HEK293 (cell line): ENCODE data around the gene MYH13.

ENCODE experiments used
- CTCF ChIA-PET: fragments of 350-600 bp; formaldehyde crosslinking; extraction: SDS; loops from one replicate; lab custom pipeline; 2021; ENCODE audit warnings: antibody characterized with exemption; lab: Yijun Ruan, JAX
- POLR2A ChIA-PET: fragments of 300-600 bp; formaldehyde crosslinking; extraction: SDS; loops from one replicate; lab custom pipeline; 2020; ENCODE audit warnings: antibody characterized with exemption, inconsistent platforms; lab: Yijun Ruan, JAX
- H3K27ac ChIP-seq: fragments of 200-500 bp; sonication (Bioruptor generic); 2 replicates; pipeline ENCODE4 v1.5.1; 2014; ENCODE audit warnings: low read depth, low read length, control low read depth, inconsistent platforms; ENCODE audit errors: extremely low read depth
- H3K36me3 ChIP-seq, 2 experiments: fragments of 200-500 bp in 1 of 2; sonication (Bioruptor generic) in 1 of 2; 1 replicate in 1 of 2; 2 replicates in 1 of 2; pipeline ENCODE4 v1.5.1; 2014 to 2017; ENCODE audit warnings: inconsistent platforms in 2 of 2, low read length in 2 of 2; ENCODE audit not compliant: control insufficient read depth in 2 of 2, insufficient read depth in 1 of 2
- H3K4me1 ChIP-seq: fragments of 200-500 bp; sonication (Bioruptor generic); 2 replicates; pipeline ENCODE4 v1.5.1; 2014; ENCODE audit warnings: mild to moderate bottlenecking, low read length, inconsistent platforms; ENCODE audit not compliant: control insufficient read depth, insufficient read depth
- H3K4me3 ChIP-seq: 2 replicates; pipeline ENCODE4 v1.5.1; 2011; ENCODE audit warnings: low read depth, mild to moderate bottlenecking, control low read depth, low read length, moderate library complexity
- H3K9me3 ChIP-seq: fragments of 200-500 bp; sonication (Bioruptor generic); 2 replicates; pipeline ENCODE4 v1.5.1; 2014; ENCODE audit warnings: low read depth, low read length, inconsistent platforms; ENCODE audit not compliant: control insufficient read depth, insufficient read depth
- GLIS2 ChIP-seq: fragments of 450-650 bp; formaldehyde crosslinking; IDR thresholded peaks from 2 replicates; pipeline ENCODE4 v1.5.1; 2016; ENCODE audit warnings: missing biosample characterization, missing genetic modification characterization
- MZF1 ChIP-seq: fragments of 450-650 bp; formaldehyde crosslinking; IDR thresholded peaks from 2 replicates; pipeline ENCODE4 v1.5.1; 2017; ENCODE audit warnings: missing biosample characterization, missing genetic modification characterization, borderline replicate concordance
- SP3 ChIP-seq: fragments of 450-650 bp; formaldehyde crosslinking; IDR thresholded peaks from 2 replicates; pipeline ENCODE4 v1.5.1; 2016; ENCODE audit warnings: missing biosample characterization, missing genetic modification characterization
- ZBTB21 ChIP-seq: fragments of 450-650 bp; formaldehyde crosslinking; IDR thresholded peaks from 2 replicates; pipeline ENCODE4 v1.5.1; 2017; ENCODE audit warnings: missing biosample characterization, missing genetic modification characterization
- ZBTB8A ChIP-seq: fragments of 450-650 bp; formaldehyde crosslinking; IDR thresholded peaks from 2 replicates; pipeline ENCODE4 v1.5.1; 2016; ENCODE audit warnings: missing biosample characterization, missing genetic modification characterization
- ZNF23 ChIP-seq: fragments of 450-650 bp; formaldehyde crosslinking; IDR thresholded peaks from 2 replicates; pipeline ENCODE4 v1.5.1; 2016; ENCODE audit warnings: missing biosample characterization, missing genetic modification characterization, borderline replicate concordance
- ZNF274 ChIP-seq, 2 experiments: fragments of 200-500 bp in 1 of 2; fragments of 450-650 bp in 1 of 2; sonication (Bioruptor generic) in 1 of 2; formaldehyde crosslinking in 1 of 2; IDR thresholded peaks; 2 replicates each; pipeline versions ENCODE4 v1.5.1 to v1.6.1; 2014 to 2016; ENCODE audit warnings: borderline replicate concordance in 1 of 2, inconsistent platforms in 1 of 2, low read length in 1 of 2, missing biosample characterization in 1 of 2, missing genetic modification characterization in 1 of 2
- ZNF292 ChIP-seq: fragments of 450-650 bp; formaldehyde crosslinking; IDR thresholded peaks from 2 replicates; pipeline ENCODE4 v1.5.1; 2016; ENCODE audit warnings: low read depth, missing biosample characterization, missing genetic modification characterization, borderline replicate concordance
- ZNF335 ChIP-seq: fragments of 450-650 bp; formaldehyde crosslinking; conservative IDR thresholded peaks from 2 replicates; pipeline ENCODE4 v1.5.1; 2016; ENCODE audit warnings: missing biosample characterization, missing genetic modification characterization
- ZNF560 ChIP-seq: fragments of 450-650 bp; formaldehyde crosslinking; IDR thresholded peaks from 2 replicates; pipeline ENCODE4 v1.5.1; 2017; ENCODE audit warnings: missing biosample characterization, missing genetic modification characterization, borderline replicate concordance
- ZNF76 ChIP-seq: fragments of 450-650 bp; formaldehyde crosslinking; IDR thresholded peaks from 2 replicates; pipeline ENCODE4; 2016; ENCODE audit warnings: low read depth, missing biosample characterization, missing genetic modification characterization, borderline replicate concordance
- ZNF776 ChIP-seq: fragments of 450-650 bp; formaldehyde crosslinking; IDR thresholded peaks from 2 replicates; pipeline ENCODE4 v1.5.0; 2017; ENCODE audit warnings: missing biosample characterization, missing genetic modification characterization, borderline replicate concordance
- ZNF791 ChIP-seq: fragments of 450-650 bp; formaldehyde crosslinking; IDR thresholded peaks from 2 replicates; pipeline ENCODE4 v1.5.1; 2016; ENCODE audit warnings: missing biosample characterization, missing genetic modification characterization
- ZNF792 ChIP-seq: fragments of 450-650 bp; formaldehyde crosslinking; IDR thresholded peaks from 2 replicates; pipeline ENCODE4 v1.5.1; 2016; ENCODE audit warnings: missing biosample characterization, missing genetic modification characterization
- TF ChIP-seq, protein P1 (sequence below): fragments of 450-650 bp; formaldehyde crosslinking; IDR thresholded peaks from 2 replicates; pipeline ENCODE4 v1.5.1; 2016; ENCODE audit warnings: missing biosample characterization, missing genetic modification characterization, borderline replicate concordance
- TF ChIP-seq, protein P2 (sequence below): fragments of 450-650 bp; IDR thresholded peaks from 2 replicates; pipeline ENCODE4 v1.5.1; 2018; ENCODE audit warnings: missing biosample characterization, mild to moderate bottlenecking, missing genetic modification characterization
- TF ChIP-seq, protein P3 (sequence below): fragments of 450-650 bp; formaldehyde crosslinking; IDR thresholded peaks from 2 replicates; pipeline ENCODE4 v1.5.1; 2016; ENCODE audit warnings: missing biosample characterization, missing genetic modification characterization
- TF ChIP-seq, protein P4 (sequence below): fragments of 450-650 bp; formaldehyde crosslinking; IDR thresholded peaks from 2 replicates; pipeline ENCODE4 v1.5.1; 2016; ENCODE audit warnings: missing biosample characterization, missing genetic modification characterization
- TF ChIP-seq, protein P5 (sequence below): fragments of 450-650 bp; formaldehyde crosslinking; IDR thresholded peaks from 2 replicates; pipeline ENCODE4 v1.5.1; 2016; ENCODE audit warnings: missing biosample characterization, missing genetic modification characterization
- TF ChIP-seq, protein P6 (sequence below): fragments of 450-650 bp; formaldehyde crosslinking; IDR thresholded peaks from 2 replicates; pipeline ENCODE4 v1.5.0; 2017; ENCODE audit warnings: missing biosample characterization, missing genetic modification characterization, borderline replicate concordance

The MYH13 gene

DNA sequence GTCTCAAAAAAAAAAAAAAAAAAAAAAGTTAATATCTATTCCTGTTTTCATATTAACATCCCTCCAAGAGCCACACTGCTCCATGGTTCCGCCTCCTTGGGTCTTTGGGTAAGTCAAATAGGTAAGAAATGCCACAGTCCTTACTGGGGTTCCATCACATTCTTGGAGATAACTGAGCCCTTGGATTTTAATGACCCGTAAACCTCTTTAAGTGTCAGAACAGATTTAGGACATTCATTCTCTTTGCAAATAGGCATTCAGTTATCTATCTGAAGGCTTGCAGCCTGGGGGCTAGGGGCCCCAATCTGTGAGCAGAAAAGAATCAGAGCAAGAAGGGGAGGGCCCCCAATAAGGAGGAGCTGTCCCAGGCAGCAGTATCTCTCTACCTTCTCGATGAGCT is 28.0 kb downstream of the MYH13 start:
- Histone ChIP-seq H3K4me3 (no peak overlapping the region), H3K9me3 (no peaks in the 10 kb centered on the region), H3K4me1 (no peaks in the 10 kb centered on the region; the same call in 1 of the 2 replicates), H3K27ac (no peak overlapping the region), H3K36me3 (no peaks in the 10 kb centered on the region)
- ChIA-PET POLR2A (interaction anchor here (0.6 kb wide), 1 partner anchor 274 kb away, joined by 8 read pairs; no protein-coding TSS in a partner anchor), CTCF (interaction anchor here (1.4 to 2.2 kb wide), 2 partner anchors 11 to 12 kb away, joined by 4 to 6 read pairs; no protein-coding TSS in a partner anchor)
- TF ChIP-seq ZBTB8A (tag by site-specific recombination) (no peak), ZNF560 (tag by site-specific recombination) (no peak), ZNF274 (IDR thresholded peaks at IDR 0.05; ENCODE audit: low read length) (no peak), ZNF274 (tag by site-specific recombination; IDR thresholded peaks at IDR 0.05; ENCODE audit: borderline replicate concordance) (no peak), ZNF23 (tag by site-specific recombination) (no peak), GLIS2 (no peak), ZNF792 (tag by site-specific recombination) (no peak), ZNF791 (tag by site-specific recombination) (no peak), ZBTB21 (tag by site-specific recombination) (no peak), ZNF776 (tag by site-specific recombination) (no peak), SP3 (tag by site-specific recombination) (no peak), ZNF335 (tag by site-specific recombination) (no peak), ZNF292 (no peak), MZF1 (tag by site-specific recombination) (no peak), ZNF76 (no peak)
- TF ChIP-seq, protein P1, sequence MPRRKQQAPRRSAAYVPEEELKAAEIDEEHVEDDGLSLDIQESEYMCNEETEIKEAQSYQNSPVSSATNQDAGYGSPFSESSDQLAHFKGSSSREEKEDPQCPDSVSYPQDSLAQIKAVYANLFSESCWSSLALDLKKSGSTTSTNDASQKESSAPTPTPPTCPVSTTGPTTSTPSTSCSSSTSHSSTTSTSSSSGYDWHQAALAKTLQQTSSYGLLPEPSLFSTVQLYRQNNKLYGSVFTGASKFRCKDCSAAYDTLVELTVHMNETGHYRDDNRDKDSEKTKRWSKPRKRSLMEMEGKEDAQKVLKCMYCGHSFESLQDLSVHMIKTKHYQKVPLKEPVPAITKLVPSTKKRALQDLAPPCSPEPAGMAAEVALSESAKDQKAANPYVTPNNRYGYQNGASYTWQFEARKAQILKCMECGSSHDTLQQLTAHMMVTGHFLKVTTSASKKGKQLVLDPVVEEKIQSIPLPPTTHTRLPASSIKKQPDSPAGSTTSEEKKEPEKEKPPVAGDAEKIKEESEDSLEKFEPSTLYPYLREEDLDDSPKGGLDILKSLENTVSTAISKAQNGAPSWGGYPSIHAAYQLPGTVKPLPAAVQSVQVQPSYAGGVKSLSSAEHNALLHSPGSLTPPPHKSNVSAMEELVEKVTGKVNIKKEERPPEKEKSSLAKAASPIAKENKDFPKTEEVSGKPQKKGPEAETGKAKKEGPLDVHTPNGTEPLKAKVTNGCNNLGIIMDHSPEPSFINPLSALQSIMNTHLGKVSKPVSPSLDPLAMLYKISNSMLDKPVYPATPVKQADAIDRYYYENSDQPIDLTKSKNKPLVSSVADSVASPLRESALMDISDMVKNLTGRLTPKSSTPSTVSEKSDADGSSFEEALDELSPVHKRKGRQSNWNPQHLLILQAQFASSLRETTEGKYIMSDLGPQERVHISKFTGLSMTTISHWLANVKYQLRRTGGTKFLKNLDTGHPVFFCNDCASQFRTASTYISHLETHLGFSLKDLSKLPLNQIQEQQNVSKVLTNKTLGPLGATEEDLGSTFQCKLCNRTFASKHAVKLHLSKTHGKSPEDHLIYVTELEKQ (tag by site-specific recombination), result no peak
- TF ChIP-seq, protein P2, sequence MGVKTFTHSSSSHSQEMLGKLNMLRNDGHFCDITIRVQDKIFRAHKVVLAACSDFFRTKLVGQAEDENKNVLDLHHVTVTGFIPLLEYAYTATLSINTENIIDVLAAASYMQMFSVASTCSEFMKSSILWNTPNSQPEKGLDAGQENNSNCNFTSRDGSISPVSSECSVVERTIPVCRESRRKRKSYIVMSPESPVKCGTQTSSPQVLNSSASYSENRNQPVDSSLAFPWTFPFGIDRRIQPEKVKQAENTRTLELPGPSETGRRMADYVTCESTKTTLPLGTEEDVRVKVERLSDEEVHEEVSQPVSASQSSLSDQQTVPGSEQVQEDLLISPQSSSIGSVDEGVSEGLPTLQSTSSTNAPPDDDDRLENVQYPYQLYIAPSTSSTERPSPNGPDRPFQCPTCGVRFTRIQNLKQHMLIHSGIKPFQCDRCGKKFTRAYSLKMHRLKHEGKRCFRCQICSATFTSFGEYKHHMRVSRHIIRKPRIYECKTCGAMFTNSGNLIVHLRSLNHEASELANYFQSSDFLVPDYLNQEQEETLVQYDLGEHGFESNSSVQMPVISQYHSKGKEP, result no peak
- TF ChIP-seq, protein P3, sequence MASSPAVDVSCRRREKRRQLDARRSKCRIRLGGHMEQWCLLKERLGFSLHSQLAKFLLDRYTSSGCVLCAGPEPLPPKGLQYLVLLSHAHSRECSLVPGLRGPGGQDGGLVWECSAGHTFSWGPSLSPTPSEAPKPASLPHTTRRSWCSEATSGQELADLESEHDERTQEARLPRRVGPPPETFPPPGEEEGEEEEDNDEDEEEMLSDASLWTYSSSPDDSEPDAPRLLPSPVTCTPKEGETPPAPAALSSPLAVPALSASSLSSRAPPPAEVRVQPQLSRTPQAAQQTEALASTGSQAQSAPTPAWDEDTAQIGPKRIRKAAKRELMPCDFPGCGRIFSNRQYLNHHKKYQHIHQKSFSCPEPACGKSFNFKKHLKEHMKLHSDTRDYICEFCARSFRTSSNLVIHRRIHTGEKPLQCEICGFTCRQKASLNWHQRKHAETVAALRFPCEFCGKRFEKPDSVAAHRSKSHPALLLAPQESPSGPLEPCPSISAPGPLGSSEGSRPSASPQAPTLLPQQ (tag by site-specific recombination), result no peak
- TF ChIP-seq, protein P4, sequence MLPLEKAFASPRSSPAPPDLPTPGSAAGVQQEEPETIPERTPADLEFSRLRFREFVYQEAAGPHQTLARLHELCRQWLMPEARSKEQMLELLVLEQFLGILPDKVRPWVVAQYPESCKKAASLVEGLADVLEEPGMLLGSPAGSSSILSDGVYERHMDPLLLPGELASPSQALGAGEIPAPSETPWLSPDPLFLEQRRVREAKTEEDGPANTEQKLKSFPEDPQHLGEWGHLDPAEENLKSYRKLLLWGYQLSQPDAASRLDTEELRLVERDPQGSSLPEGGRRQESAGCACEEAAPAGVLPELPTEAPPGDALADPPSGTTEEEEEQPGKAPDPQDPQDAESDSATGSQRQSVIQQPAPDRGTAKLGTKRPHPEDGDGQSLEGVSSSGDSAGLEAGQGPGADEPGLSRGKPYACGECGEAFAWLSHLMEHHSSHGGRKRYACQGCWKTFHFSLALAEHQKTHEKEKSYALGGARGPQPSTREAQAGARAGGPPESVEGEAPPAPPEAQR (tag by site-specific recombination), result no peak
- TF ChIP-seq, protein P5, sequence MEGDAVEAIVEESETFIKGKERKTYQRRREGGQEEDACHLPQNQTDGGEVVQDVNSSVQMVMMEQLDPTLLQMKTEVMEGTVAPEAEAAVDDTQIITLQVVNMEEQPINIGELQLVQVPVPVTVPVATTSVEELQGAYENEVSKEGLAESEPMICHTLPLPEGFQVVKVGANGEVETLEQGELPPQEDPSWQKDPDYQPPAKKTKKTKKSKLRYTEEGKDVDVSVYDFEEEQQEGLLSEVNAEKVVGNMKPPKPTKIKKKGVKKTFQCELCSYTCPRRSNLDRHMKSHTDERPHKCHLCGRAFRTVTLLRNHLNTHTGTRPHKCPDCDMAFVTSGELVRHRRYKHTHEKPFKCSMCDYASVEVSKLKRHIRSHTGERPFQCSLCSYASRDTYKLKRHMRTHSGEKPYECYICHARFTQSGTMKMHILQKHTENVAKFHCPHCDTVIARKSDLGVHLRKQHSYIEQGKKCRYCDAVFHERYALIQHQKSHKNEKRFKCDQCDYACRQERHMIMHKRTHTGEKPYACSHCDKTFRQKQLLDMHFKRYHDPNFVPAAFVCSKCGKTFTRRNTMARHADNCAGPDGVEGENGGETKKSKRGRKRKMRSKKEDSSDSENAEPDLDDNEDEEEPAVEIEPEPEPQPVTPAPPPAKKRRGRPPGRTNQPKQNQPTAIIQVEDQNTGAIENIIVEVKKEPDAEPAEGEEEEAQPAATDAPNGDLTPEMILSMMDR (tag by site-specific recombination), result no peak
- TF ChIP-seq, protein P6, sequence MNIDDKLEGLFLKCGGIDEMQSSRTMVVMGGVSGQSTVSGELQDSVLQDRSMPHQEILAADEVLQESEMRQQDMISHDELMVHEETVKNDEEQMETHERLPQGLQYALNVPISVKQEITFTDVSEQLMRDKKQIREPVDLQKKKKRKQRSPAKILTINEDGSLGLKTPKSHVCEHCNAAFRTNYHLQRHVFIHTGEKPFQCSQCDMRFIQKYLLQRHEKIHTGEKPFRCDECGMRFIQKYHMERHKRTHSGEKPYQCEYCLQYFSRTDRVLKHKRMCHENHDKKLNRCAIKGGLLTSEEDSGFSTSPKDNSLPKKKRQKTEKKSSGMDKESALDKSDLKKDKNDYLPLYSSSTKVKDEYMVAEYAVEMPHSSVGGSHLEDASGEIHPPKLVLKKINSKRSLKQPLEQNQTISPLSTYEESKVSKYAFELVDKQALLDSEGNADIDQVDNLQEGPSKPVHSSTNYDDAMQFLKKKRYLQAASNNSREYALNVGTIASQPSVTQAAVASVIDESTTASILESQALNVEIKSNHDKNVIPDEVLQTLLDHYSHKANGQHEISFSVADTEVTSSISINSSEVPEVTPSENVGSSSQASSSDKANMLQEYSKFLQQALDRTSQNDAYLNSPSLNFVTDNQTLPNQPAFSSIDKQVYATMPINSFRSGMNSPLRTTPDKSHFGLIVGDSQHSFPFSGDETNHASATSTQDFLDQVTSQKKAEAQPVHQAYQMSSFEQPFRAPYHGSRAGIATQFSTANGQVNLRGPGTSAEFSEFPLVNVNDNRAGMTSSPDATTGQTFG (tag by site-specific recombination), result no peak
